ENCODE data around the gene RAB33B. TPM values are rescaled to one million over a fixed set of nuclear protein-coding genes. Genes with fewer than 3 reads are reported as not detected.

Gene RAB33B
- total RNA-seq, 2 donors from 2014 or later: 7.1 to 8.5 TPM

DNA sequence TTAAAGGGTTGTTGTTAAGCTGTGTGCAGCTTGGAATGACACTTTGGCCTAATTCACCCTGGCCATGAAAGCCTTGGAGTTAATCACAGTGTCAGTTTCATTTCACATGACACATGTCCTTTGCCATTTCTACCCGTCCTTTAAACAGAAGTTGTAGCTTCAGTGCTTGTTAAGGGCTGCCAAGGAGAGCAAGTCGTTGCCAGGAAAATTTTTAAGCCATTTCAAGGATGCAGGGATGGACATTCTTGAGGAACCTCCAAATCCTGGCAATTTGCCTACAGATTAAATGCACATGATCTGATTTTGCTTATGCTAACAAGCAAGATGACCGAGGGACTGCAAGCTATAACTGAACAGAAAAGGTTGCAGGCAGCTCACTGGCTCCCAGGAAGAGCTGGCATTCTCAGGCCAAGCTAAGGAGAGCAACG, 61.6 kb downstream of the RAB33B start:
- Histone ChIP-seq H3K27ac (peak overlapping the region; percentile 37 to 64), H3K36me3 (peaks cover 66% of the 10 kb centered on the region), H3K4me1 (peaks cover 0 to 13% of the 10 kb centered on the region in 2 donors), H3K9me3 (no peaks in the 10 kb centered on the region), H3K27me3 (no peaks in the 10 kb centered on the region), H3K4me3 (no peak overlapping the region)
- TF ChIP-seq, protein P1, sequence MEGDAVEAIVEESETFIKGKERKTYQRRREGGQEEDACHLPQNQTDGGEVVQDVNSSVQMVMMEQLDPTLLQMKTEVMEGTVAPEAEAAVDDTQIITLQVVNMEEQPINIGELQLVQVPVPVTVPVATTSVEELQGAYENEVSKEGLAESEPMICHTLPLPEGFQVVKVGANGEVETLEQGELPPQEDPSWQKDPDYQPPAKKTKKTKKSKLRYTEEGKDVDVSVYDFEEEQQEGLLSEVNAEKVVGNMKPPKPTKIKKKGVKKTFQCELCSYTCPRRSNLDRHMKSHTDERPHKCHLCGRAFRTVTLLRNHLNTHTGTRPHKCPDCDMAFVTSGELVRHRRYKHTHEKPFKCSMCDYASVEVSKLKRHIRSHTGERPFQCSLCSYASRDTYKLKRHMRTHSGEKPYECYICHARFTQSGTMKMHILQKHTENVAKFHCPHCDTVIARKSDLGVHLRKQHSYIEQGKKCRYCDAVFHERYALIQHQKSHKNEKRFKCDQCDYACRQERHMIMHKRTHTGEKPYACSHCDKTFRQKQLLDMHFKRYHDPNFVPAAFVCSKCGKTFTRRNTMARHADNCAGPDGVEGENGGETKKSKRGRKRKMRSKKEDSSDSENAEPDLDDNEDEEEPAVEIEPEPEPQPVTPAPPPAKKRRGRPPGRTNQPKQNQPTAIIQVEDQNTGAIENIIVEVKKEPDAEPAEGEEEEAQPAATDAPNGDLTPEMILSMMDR (IDR thresholded peaks at IDR 0.05): no peak
- no peak for DNase-seq (ENCODE audit: low spot score)

DNA sequence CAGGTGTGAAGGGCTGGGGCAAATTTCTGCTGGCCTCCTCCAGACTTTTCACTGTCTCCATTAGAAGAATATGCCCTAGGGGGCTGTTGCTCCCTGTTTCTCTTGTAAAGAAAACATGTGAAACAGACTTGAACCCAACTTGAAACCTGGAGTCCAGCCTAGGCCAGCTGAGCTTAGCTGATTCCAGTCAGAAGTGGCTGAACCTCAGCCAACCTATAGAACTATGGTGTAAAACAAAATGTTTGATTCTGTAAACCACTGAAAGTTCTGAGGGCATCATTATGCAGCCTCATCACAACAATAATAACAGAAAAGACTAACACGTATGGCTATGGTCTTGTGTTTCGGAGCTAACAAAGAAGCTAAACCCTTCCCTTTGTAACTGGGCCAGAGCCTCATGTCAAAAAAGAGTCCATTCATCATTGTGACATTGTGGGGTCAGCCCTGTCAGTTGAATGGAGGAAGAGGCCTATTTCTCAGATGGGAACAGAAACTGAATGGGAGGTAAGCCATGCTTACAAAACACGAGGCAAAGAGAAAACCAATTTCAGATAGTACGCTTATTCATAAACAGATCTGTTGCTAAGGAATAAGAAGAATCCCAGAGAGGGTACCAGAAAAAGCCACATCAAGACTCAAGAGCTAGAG, 68.0 kb downstream of the RAB33B start:
- Histone ChIP-seq H3K27me3 (no peaks in the 10 kb centered on the region), H3K4me1 (no peaks in the 10 kb centered on the region), H3K9me3 (no peaks in the 10 kb centered on the region), H3K4me3 (no peak overlapping the region), H3K36me3 (peaks cover 73% of the 10 kb centered on the region), H3K27ac (no peak overlapping the region)
- DNase-seq (ENCODE audit: low spot score): no peak
- TF ChIP-seq, protein P1 (IDR thresholded peaks at IDR 0.05): no peak

DNA sequence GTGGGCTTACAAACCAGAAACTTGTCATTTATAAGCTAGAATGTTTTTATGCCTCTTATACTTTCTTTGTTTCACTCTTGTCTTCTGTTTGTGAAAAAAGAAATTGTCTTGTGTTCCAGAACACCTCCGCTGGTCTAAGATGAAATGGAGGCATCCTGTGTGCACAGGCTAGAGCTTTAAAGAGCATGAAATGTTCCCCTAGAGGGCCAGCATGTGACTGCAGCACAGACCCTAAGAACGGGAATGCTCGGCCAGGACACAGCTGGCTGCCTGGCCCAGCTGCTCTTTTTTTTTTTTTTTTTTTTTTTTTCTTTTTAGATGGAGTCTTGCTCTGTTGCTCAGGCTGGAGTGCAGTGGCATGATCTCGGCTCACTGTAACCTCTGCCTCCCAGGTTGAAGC, 68.5 kb downstream of the RAB33B start:
- Histone ChIP-seq H3K4me3 (no peak overlapping the region), H3K4me1 (no peaks in the 10 kb centered on the region), H3K27ac (no peak overlapping the region), H3K27me3 (no peaks in the 10 kb centered on the region), H3K36me3 (peaks cover 73% of the 10 kb centered on the region), H3K9me3 (no peaks in the 10 kb centered on the region)
- no peak for DNase-seq (ENCODE audit: low spot score)
- TF ChIP-seq, protein P1 (IDR thresholded peaks at IDR 0.05): no peak

DNA sequence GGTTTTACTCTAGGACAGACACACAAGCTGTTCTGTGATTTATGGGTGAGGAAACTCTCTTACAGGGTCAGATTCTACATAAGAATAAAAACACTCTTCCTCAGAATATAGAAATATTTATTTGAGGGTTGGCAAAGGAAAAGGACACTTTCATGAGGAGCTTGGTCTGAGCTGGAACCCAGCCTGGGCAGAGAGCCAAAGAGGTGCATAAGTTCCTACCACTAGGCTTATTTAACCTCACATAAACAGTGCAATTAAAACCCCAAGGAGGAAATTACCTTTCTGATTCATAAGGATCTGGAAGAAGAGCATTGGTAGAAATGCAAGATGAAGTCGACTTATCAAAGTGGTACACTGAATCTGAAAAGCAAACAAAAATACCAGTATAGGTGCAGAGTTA, 69.2 kb downstream of the RAB33B start:
- Histone ChIP-seq H3K36me3 (peaks cover 73% of the 10 kb centered on the region), H3K9me3 (no peaks in the 10 kb centered on the region), H3K4me3 (no peak overlapping the region), H3K27me3 (no peaks in the 10 kb centered on the region), H3K27ac (no peak overlapping the region), H3K4me1 (no peaks in the 10 kb centered on the region)
- no peak for DNase-seq (ENCODE audit: low spot score)
- TF ChIP-seq, protein P1 (IDR thresholded peaks at IDR 0.05): no peak

DNA sequence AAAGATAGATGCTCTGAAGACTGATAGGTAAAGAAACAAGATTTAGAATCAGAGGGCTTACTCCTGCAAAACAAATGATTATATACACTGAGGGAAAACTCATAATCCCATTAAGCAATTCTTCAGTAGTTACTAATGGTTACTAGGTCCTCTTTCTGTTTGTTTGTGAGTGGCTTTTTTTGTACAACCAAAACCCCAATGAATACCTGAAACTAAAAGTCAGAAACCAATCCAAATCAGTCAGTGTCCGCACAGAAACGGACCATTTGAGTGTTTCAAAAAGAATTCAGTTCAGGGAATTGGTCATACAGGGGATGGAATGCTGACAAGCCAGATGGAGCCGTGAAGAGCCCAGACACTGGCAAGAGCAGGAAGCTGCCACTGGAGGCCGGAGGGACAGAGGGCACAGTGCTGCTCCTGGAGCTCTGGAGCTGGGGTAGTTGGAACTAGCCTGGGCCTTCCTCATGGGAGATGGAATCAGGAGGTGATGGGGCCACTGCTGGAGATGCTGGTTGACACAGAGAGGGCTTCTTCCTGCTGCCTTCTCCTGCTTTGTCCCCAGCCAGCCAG, 70.2 kb downstream of the RAB33B start:
- Histone ChIP-seq H3K27ac (no peak overlapping the region), H3K4me3 (no peak overlapping the region)
- TF ChIP-seq, protein P1 (IDR thresholded peaks at IDR 0.05): no peak

More for the DNA sequence above, 70.2 kb downstream of the RAB33B start:
- peaks cover 73% of the 10 kb centered on the region for H3K36me3 ChIP-seq
- no peak for DNase-seq (ENCODE audit: low spot score)
- peaks cover 0 to 4% of the 10 kb centered on the region in 2 donors for H3K4me1 ChIP-seq
- no peaks in the 10 kb centered on the region for H3K27me3 ChIP-seq
- H3K9me3 ChIP-seq: no peaks in the 10 kb centered on the region
